NB4 (cell line): ENCODE measurements around the gene NCSTN.

ENCODE experiments used
- DNase-seq: peaks from one replicate; pipeline ENCODE4 v3.0.0; 2010; ENCODE audit warnings: low read depth
- H3K4me3 ChIP-seq: one replicate; pipeline ENCODE4 v1.5.1; 2011; ENCODE audit warnings: mild to moderate bottlenecking, low read depth, low read length, moderate library complexity
- MYC ChIP-seq: IDR thresholded peaks from 2 replicates; pipeline ENCODE4 v1.6.1; 2011; ENCODE audit warnings: low read depth, low read length
- POLR2A ChIP-seq: IDR thresholded peaks from 2 replicates; pipeline ENCODE4 v1.6.1; 2011; ENCODE audit warnings: mild to moderate bottlenecking; ENCODE audit not compliant: insufficient read length; ENCODE audit errors: extremely low read depth
- TF ChIP-seq, protein P1 (sequence below): IDR thresholded peaks from 2 replicates; pipeline ENCODE4 v1.6.1; 2011; ENCODE audit warnings: low read depth, low read length
- TF ChIP-seq, protein P2 (sequence below): IDR thresholded peaks from one replicate; pipeline ENCODE4 v1.5.1; 2012; ENCODE audit warnings: low read depth, low read length

NCSTN gene

GRCh38 chr1:160309185-160309557 lies 34.0 kb upstream of the NCSTN start:
- H3K4me3 ChIP-seq = no peak overlapping the region
- TF ChIP-seq, protein P1, sequence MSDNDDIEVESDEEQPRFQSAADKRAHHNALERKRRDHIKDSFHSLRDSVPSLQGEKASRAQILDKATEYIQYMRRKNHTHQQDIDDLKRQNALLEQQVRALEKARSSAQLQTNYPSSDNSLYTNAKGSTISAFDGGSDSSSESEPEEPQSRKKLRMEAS = no peak
- TF ChIP-seq, protein P2, sequence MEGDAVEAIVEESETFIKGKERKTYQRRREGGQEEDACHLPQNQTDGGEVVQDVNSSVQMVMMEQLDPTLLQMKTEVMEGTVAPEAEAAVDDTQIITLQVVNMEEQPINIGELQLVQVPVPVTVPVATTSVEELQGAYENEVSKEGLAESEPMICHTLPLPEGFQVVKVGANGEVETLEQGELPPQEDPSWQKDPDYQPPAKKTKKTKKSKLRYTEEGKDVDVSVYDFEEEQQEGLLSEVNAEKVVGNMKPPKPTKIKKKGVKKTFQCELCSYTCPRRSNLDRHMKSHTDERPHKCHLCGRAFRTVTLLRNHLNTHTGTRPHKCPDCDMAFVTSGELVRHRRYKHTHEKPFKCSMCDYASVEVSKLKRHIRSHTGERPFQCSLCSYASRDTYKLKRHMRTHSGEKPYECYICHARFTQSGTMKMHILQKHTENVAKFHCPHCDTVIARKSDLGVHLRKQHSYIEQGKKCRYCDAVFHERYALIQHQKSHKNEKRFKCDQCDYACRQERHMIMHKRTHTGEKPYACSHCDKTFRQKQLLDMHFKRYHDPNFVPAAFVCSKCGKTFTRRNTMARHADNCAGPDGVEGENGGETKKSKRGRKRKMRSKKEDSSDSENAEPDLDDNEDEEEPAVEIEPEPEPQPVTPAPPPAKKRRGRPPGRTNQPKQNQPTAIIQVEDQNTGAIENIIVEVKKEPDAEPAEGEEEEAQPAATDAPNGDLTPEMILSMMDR = no peak
- TF ChIP-seq POLR2A (no peak), MYC (no peak)
- no peak for DNase-seq

DNA sequence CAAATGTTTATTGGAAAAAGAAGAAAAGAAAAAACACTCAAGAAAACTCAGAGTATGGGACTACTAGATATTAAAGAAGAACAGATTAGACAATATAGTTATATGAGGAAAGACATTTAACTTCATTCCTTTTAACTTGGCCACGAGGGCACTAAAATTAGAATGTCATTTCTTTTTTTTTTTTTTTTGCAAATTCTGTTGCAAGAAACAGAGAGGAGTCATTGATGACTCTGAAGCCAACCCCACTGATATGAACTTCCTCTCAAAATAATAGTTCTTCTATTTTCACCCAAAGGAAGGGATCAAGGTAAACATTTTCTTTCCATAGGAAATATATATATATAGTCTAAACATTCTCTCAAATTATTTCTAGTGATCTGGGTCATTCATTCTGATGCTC lies 33.6 kb upstream of the NCSTN start:
- DNase-seq = no peak
- no peak overlapping the region for H3K4me3 ChIP-seq
- no peak for TF ChIP-seq POLR2A
- TF ChIP-seq, protein P2 = no peak
- TF ChIP-seq MYC = no peak
- TF ChIP-seq, protein P1 = no peak

GRCh38 chr1:160315359-160315758 lies 27.8 kb upstream of the NCSTN start:
- H3K4me3 ChIP-seq = no peak overlapping the region
- TF ChIP-seq MYC = no peak
- TF ChIP-seq, protein P1 = no peak
- TF ChIP-seq, protein P2 = no peak
- TF ChIP-seq POLR2A = no peak
- no peak for DNase-seq

GRCh38 chr1:160322831-160323230 lies 20.4 kb upstream of the NCSTN start:
- no peak for DNase-seq
- TF ChIP-seq, protein P2 = no peak
- TF ChIP-seq, protein P1 = no peak
- TF ChIP-seq POLR2A = no peak
- TF ChIP-seq MYC = no peak
- H3K4me3 ChIP-seq = no peak overlapping the region

GRCh38 chr1:160325252-160325651 lies 17.9 kb upstream of the NCSTN start:
- no peak for DNase-seq
- H3K4me3 ChIP-seq = no peak overlapping the region
- TF ChIP-seq, protein P2 = no peak
- TF ChIP-seq POLR2A (no peak), MYC (no peak)
- TF ChIP-seq, protein P1 = no peak

DNA sequence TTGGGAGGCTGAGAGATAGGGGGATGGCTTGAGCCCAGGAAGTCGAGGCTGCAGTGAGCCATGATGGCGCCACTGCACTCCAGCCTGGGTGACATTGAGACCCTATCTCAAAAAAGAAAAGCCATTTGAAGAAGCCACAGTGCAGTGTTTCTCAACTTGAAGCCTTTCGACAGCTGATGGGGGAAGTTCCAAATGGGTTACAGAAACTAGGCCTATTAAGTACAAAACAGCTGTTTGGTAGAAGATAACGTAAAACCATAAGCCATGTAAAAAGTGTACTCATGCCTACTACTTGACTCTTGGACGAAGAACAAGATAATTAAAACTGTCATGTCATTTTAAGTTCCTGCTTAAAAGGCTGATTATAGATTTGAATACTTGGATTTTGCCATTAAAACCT lies 16.8 kb upstream of the NCSTN start:
- TF ChIP-seq, protein P2 = no peak
- TF ChIP-seq POLR2A (no peak), MYC (no peak)
- TF ChIP-seq, protein P1 = no peak

More for the DNA sequence above, 16.8 kb upstream of the NCSTN start:
- no peak overlapping the region for H3K4me3 ChIP-seq
- DNase-seq = peak; percentile 3
